Measurements from ENCODE around the gene CDK6.
A peak's percentile ranks its signal among the peaks of the same experiment; 100 is the strongest.

CDK6 gene

DNA sequence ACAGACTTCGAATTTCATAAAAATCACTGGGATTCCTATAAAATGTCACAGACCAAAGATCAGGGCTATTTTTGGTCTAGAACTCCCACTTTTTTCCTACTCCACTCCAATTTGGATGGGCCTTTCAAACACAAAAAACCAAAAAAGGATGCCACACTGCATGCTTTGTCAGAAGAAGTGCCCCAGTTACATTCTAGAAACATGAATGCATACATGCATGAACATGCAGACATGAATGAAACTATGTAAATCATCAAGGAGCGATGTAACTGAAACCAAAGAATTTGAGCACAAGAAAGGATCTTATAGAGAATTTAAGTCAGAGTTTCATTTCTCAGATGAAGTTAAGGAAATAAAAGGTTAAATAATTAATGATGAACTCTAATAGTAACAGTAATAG is 214.3 kb downstream of the CDK6 start:
- Mint-ChIP-seq H3K27ac (peak overlapping the region in 2 of 3 experiments; percentile 57 to 71), H3K9me3 (no peaks in the 10 kb centered on the region), H3K27me3 (ENCODE audit: low read depth) (no peaks in the 10 kb centered on the region), H3K4me1 (peaks cover 32% of the 10 kb centered on the region), H3K36me3 (ENCODE audit: low read depth) (peaks cover 23% of the 10 kb centered on the region), H3K4me3 (no peak overlapping the region)
- TF ChIP-seq, protein P1, sequence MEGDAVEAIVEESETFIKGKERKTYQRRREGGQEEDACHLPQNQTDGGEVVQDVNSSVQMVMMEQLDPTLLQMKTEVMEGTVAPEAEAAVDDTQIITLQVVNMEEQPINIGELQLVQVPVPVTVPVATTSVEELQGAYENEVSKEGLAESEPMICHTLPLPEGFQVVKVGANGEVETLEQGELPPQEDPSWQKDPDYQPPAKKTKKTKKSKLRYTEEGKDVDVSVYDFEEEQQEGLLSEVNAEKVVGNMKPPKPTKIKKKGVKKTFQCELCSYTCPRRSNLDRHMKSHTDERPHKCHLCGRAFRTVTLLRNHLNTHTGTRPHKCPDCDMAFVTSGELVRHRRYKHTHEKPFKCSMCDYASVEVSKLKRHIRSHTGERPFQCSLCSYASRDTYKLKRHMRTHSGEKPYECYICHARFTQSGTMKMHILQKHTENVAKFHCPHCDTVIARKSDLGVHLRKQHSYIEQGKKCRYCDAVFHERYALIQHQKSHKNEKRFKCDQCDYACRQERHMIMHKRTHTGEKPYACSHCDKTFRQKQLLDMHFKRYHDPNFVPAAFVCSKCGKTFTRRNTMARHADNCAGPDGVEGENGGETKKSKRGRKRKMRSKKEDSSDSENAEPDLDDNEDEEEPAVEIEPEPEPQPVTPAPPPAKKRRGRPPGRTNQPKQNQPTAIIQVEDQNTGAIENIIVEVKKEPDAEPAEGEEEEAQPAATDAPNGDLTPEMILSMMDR (IDR thresholded peaks at IDR 0.05; ENCODE audit: unreplicated experiment in 3 of 3) = no peak

DNA sequence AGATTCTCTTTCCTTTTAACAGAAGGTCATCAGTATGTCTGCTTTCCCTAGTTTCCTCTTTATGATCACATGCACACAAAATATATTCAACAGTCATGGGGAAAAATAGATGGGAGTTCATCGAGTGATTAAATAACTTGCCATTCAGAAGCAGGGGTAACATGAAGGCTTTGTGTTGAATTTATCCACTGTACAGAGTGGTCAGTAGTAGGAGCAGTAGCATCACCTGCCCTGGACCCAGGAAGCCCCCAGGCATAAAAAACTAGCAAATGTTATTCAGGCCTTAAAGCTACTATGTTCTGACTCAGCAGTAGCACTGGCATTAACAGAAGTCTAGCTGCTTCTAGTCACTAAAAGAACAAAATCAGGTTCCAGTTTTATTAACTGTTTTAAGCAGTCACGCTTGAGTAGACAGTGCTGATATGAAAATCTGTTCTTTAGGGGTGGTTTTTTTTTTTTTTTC is 214.8 kb downstream of the CDK6 start:
- Mint-ChIP-seq H3K36me3 (ENCODE audit: low read depth) (peaks cover 23% of the 10 kb centered on the region), H3K27me3 (ENCODE audit: low read depth) (no peaks in the 10 kb centered on the region), H3K9me3 (no peaks in the 10 kb centered on the region), H3K4me3 (no peak overlapping the region), H3K27ac (peak overlapping the region; percentile 40 to 71 (median 51)), H3K4me1 (peaks cover 32% of the 10 kb centered on the region)
- TF ChIP-seq, protein P1 (IDR thresholded peaks at IDR 0.05; ENCODE audit: unreplicated experiment in 3 of 3) = no peak

DNA sequence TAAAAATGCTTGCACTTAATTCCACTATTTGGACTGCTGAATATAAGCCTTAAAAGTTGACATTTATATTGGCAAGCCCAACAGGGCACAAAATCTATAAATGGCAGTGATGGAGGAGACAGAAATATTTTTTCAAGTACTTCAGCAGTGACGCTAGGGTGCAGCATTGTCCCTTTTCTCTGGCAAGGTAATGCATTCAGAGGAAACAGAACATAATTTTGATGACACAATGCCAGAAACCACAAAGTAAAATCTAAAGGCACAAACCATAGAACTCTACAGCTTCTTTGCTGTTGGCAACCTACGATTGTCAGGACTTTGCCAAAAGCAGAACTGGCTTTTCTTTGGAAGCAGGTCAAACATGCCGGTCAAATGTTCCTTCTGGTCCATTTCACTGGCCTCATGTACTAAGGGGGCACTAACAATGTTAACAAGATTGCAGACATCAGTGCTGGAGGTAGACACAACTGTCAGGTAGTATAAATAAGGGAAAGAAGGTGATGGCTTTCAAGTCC is 215.3 kb downstream of the CDK6 start:
- H3K9me3 Mint-ChIP-seq = no peaks in the 10 kb centered on the region
- peaks cover 25% of the 10 kb centered on the region for H3K36me3 Mint-ChIP-seq (ENCODE audit: low read depth)
- peak overlapping the region; percentile 40 to 71 (median 51) for H3K27ac Mint-ChIP-seq
- peaks cover 32% of the 10 kb centered on the region for H3K4me1 Mint-ChIP-seq
- peak overlapping the region in 1 of 3 experiments; percentile 31 for H3K4me3 Mint-ChIP-seq
- TF ChIP-seq, protein P1 (IDR thresholded peaks at IDR 0.05; ENCODE audit: unreplicated experiment in 3 of 3) = peak; percentile 64 to 74 (median 69)
- no peaks in the 10 kb centered on the region for H3K27me3 Mint-ChIP-seq (ENCODE audit: low read depth)

DNA sequence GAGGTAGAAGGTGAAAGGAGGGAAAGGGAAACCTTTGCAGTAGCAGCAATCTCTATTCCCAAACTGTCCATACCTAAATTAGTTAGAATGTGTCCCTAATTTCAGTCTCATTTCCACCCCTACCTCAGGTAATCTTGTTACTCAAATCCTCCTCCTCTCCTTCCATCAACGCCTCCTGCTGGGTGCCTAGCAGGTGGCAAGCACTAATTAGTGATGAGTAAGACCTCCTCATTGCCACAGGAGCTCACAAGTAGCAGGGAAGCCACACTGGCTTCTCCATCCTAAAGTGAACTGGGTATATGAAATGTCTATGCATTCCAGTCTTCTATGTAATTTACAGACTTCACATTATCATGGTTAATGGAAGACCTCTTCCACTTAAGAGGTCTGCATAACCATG is 220.5 kb downstream of the CDK6 start:
- Mint-ChIP-seq H3K27me3 (ENCODE audit: low read depth) (no peaks in the 10 kb centered on the region), H3K4me3 (no peak overlapping the region), H3K27ac (peak overlapping the region in 1 of 3 experiments; percentile 40), H3K36me3 (ENCODE audit: low read depth) (peaks cover 30% of the 10 kb centered on the region), H3K9me3 (no peaks in the 10 kb centered on the region), H3K4me1 (peaks cover 33% of the 10 kb centered on the region)
- TF ChIP-seq, protein P1 (IDR thresholded peaks at IDR 0.05; ENCODE audit: unreplicated experiment in 3 of 3) = no peak

DNA sequence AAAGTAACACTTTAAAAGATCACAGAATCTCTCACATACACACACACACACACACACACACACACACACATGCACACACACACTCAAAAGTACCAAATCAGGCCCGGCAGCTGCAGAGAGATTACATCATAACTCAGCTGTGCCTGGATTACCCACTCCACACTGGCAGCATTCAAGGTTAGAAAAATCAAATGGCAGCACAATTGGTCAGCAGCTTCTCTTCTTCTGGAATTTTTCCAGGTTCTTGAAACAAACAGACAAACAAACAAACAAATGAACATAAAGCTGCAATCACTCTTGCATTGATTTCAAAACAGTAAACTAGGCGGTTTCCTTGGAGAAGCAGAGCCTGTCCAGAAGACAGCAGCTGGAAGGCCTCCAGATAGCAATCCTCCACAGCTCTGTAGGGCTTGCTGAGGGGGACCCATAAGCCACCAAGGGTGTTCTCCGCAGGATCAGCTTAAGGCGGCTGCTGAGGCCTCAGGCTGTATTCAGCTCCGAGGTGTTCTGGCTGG is 221.7 kb downstream of the CDK6 start:
- Mint-ChIP-seq H3K4me1 (peaks cover 33% of the 10 kb centered on the region), H3K9me3 (no peaks in the 10 kb centered on the region), H3K4me3 (peak overlapping the region in 1 of 3 experiments; percentile 28), H3K27ac (peak overlapping the region; percentile 71 to 95 (median 73)), H3K27me3 (ENCODE audit: low read depth) (no peaks in the 10 kb centered on the region), H3K36me3 (ENCODE audit: low read depth) (peaks cover 30% of the 10 kb centered on the region)
- TF ChIP-seq, protein P1 (IDR thresholded peaks at IDR 0.05; ENCODE audit: unreplicated experiment in 3 of 3) = no peak

DNA sequence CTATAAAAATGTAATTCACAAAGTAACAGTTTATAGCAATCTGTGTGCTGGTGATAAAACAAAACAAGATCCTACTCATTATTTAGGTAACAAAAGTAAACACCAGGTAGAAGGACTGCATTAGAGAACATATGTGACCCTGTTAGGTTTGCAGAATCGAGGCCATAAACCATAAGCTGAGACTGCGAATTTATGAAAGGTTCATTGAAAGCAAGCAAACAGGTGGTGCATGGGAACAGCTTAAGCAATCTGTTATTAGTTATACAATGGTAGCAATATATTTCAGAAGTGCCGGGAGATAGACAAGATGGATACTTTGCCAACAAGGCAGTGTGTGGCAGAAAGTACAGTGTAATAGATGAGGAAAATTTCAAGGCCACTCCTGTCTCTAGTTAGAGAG is 222.7 kb downstream of the CDK6 start:
- H3K27ac Mint-ChIP-seq = peak overlapping the region in 2 of 3 experiments; percentile 22 to 71
- H3K4me3 Mint-ChIP-seq = no peak overlapping the region
- H3K4me1 Mint-ChIP-seq = peaks cover 33% of the 10 kb centered on the region
- H3K9me3 Mint-ChIP-seq = no peaks in the 10 kb centered on the region
- no peaks in the 10 kb centered on the region for H3K27me3 Mint-ChIP-seq (ENCODE audit: low read depth)
- TF ChIP-seq, protein P1 (IDR thresholded peaks at IDR 0.05; ENCODE audit: unreplicated experiment in 3 of 3) = no peak
- H3K36me3 Mint-ChIP-seq (ENCODE audit: low read depth) = peaks cover 30% of the 10 kb centered on the region
